Stimulated activated CD4-positive, alpha-beta T cell treated with anti-CD3 and anti-CD28 coated beads, TNF-alpha, amount 100 ng/mL, for 4 hours (primary cell): ENCODE data around the gene INPP5J.

ENCODE experiments used
- DNase-seq, 3 experiments: peaks; one replicate each; pipeline ENCODE4 v3.0.0-alpha.2; 2020; ENCODE audit warnings: low read depth in 3 of 3

The INPP5J gene

DNA sequence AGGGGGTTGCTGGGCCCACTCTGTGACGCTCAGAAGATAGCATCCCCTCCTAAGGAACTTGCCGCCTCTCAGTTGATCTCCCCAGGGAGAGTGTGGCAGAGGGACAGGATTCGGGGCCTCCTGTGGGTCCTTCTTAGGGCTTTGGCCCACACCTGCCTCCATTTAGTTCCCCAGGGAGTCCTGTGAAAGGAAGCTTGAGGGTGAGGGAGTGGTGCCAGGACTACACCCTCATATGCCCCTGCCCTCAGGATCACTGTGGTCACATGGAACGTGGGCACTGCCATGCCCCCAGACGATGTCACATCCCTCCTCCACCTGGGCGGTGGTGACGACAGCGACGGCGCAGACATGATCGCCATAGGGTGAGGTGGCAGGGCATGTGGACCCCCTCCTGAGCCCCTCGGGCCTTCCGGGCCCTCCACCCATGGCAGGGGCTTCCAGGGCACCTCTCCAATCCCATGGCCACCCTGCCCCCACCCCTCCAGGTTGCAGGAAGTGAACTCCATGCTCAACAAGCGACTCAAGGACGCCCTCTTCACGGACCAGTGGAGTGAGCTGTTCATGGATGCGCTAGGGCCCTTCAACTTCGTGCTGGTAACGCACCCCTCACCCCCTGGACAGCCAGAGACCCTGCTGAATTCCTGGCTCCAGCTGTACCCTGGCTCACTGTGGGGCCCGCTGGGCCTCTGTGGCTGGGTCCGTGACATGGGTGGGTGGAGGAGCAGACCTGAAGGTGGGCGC lies 3.5 kb downstream of the INPP5J start:
- DNase-seq, result no peak

DNA sequence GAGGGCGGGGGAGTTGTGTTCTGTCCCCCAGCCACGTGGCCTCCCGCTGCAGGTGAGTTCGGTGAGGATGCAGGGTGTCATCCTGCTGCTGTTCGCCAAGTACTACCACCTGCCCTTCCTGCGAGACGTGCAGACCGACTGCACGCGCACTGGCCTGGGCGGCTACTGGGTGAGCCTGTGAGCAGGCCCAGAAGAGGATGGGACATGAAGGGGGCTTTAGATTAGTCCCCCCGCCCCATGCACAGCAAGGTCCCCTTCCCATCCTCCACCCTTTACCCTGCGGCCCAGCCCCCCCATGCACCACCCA lies 4.1 kb downstream of the INPP5J start:
- no peak for DNase-seq

DNA sequence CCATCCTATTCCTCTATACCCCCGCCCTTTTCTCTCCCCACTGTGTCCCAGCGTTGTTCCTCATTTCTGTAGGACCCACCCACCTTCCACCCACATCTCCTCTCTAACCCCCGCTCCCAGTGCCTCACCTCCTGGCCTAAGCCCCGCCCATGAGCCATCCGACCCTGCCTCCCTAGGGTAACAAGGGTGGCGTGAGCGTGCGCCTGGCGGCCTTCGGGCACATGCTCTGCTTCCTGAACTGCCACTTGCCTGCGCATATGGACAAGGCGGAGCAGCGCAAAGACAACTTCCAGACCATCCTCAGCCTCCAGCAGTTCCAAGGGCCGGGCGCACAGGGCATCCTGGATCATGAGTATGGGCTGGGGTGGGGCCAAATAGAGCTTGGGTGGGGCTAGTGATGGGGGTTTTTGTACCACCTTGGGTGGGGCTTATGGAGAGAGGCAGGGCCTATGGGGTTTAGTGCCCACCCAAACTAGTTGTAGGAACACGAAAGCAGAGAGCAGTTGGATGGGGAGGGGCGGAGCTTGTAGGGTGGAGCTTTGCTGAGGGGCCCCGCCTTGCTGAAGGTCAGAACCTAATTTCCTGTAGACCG lies 4.5 kb downstream of the INPP5J start:
- no peak for DNase-seq

DNA sequence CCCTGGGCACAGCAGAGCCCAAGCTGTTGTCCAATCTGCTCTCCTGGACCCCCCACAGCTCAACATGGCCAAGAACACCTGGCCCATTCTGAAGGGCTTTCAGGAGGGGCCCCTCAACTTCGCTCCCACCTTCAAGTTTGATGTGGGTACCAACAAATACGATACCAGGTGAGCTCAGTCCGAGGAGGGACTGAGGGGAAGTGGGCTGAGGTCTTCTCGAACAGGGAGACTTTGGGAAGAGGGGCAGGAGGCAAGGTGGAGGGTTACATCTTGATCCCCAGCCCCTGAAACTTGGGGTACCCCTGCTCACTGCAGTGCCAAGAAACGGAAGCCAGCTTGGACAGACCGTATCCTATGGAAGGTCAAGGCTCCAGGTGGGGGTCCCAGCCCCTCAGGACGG lies 5.4 kb downstream of the INPP5J start:
- no peak for DNase-seq

DNA sequence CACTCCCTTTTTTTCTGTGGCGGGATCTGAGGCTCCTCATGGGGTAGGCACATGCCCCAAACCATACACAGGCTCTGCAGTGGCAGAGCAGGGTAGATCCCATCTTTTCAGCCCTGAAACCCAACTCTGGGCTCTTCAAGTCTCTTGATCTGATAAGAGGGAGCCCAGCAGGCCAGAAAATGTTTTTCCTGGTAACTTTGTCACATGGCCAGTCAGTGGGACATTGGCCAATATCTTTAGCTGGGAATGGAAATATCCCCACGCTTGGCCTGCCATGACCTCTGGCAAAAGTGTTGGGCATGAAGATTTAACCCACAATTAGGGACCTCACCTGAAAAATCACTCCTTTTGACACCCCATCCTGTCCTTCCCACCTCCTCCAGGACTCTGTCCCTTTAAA lies 8.1 kb downstream of the INPP5J start:
- no peak for DNase-seq

DNA sequence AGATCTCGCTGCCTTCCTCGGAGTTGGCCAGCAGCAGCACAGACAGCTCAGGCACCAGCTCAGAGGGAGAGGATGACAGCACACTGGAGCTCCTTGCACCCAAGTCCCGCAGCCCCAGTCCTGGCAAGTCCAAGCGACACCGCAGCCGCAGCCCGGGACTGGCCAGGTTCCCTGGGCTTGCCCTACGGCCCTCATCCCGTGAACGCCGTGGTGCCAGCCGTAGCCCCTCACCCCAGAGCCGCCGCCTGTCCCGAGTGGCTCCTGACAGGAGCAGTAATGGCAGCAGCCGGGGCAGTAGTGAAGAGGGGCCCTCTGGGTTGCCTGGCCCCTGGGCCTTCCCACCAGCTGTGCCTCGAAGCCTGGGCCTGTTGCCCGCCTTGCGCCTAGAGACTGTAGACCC lies 11.1 kb downstream of the INPP5J start:
- no peak for DNase-seq

DNA sequence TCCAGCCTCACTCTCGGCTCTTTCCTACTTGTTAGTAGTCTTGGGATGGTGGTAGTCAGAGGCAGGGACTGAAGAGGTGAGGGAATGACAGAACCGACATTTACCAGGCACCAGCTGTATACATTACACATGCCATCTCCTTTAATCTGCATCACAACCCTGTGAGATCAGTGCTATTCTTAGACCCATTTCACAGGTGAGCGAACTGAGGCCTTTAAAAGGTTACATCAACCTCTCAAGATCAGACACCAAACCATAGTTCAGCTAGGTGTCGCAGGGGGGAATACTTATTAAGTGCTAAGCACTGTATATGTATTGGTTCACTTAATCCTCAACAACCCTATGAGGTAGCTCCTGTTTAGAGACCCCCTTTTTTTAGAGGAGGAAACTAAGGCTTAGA lies 11.9 kb downstream of the INPP5J start:
- no peak for DNase-seq

DNA sequence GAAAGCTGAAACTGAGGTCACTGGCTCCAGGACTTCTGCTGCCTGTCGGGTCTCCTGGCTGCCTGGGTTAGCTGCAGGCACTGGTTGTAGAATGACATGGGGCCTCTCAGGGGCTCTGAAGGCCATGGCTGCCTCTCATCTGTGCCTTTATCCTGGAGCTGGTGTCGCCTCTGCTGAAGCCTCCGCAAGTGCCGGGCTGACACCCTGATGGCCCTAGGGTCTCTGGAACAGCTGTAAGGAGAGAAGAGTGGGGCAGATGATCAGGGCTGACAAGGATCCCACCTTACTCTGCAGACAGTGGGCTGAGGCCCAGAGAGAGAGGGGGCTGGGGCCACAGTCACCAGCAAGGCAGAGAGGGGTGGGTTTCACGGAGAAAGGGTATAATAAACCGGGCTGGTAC lies 12.9 kb downstream of the INPP5J start:
- no peak for DNase-seq

DNA sequence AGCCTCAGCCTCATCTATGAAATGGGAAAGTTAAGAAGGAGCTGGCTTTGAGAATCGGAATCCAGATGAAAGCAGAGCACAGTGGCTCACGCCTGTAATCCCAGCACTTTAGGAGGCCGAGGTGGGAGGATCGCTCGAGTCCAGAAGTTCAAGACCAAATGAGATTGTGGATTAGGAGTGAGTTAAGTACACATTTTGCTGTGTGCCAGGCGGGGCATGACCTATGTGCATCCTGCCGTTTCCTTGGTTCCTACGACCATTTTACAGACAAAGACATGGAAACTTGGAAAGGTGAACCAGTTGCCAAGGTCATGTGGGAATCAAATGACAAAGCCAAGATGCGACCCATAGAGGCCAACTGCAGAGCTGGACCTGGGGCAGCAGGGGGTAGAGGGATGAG lies 13.4 kb downstream of the INPP5J start:
- DNase-seq, result no peak

DNA sequence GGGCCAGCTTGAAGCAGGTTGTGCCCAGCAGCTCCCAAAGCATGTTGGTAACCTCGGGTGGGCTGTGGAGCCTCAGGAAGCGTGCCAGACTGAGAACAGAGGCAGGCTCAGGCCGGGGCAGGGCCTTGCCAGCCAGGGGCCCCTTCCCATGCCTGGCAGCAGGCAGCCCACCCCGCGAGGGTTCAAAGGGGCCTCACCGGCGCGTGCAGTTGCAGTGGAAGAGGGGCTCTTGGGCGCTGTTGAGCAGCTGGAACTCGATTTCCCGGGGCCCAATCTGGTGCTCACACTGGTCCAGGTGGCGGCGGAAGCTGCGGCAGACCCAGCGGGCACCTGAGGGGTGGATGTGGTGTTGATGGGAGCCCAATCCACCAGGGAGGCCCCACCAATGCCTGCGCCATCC lies 13.9 kb downstream of the INPP5J start:
- no peak for DNase-seq

DNA sequence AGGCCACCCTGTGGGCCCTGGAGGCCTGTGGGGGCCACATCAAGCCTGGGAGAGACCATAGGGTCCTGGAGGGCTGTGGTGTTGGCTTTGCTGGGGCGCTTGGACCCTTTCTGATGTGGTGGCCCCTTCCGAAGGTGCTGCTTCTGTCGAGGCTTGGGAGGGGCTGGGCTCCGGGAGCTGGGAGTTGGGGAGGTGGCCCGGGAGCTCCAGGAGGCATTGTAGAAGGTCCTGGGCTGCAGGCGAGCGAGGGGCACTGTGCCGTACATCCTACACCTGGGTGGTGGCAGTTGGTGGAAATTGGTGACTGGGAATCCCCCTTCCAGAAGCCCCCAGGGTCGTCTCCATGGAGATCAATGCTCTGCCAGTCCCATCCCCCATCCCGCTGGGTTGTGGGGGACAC lies 15.0 kb downstream of the INPP5J start:
- DNase-seq, result no peak

DNA sequence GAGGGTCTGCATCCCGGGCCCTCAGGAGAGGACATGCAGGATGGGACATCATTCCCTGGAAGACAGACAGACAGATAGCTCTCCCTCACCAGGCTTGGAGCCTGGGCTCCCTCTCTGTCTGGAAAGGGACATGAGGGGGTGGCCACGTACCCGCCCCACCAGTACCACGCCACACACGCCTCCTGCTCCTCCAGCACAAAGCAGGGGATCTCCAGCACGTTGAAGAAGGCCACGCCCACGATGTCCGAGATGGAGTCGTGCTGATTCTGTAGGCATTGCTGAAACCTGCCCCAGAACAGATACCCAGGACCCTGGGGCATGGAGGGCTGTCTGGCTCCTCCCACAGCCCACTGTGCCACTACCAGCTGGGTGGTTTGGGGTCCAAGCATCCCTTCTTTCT lies 15.4 kb downstream of the INPP5J start:
- DNase-seq, result no peak

DNA sequence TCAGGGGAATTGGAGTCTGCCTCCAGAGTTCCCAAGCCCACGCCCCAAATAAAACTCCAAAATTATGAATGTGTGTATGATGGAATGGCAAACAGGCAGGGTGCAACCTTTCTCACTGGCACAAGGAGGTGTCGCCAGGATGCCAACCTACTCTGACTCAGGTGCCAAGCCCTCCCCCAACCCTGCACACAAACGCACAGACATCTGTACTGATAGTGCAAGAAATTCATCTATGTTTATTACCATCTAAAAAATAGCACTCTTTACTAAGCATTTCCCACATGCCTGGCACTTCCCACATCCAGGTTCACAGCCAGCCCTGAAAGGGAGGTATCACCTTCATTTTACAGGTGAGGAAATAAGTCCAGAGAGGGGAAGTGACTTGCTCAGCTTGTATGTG lies 16.3 kb downstream of the INPP5J start:
- no peak for DNase-seq

DNA sequence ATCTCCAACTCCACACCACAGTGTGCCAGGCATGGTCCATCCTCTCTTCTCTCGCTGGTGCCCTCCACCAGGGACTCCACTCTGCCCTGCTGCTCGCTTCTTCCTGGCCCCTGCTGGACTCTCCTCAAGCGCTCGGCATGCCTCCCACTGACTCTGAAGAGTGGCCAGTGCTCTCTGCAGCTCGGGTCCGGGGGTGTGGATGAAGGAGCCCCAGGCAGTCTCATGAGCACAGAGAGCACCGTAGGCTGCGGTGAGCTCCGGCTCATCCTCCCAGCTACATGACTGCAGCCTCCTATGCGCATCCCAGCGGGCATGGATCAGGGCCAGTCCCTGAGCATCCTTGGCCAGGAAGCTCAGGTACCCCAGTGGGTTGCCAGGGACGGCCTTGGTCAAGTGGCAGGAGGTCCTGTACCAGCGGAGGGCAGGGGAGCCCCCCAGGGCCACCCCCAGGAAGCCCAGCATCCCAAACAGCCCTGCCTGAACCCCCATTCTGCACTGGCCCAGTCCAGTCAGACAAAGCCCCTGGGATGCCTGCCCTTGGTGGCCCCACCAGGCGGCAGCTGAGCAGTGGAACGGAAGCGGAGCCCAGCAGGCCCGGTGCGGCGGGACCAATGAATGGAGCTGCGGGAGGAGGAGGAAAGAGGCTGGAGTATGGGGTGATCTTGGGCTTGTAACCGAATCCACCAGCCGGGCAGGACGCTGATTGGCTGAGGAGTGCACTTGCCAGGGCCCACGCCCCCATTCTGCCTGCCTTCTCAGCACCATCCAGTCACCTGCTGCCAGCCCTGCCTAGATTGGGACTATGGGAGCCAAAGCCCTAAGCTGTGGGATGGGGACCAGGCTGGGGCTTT lies 17.3 kb downstream of the INPP5J start, which contains the start of gene PLA2G3:
Gene PLA2G3, minus strand, starts transcription at position 643 of the 851 bp plus-strand sequence. Its CDS starts 154 bp downstream, at position 489.
- DNase-seq, result no peak

DNA sequence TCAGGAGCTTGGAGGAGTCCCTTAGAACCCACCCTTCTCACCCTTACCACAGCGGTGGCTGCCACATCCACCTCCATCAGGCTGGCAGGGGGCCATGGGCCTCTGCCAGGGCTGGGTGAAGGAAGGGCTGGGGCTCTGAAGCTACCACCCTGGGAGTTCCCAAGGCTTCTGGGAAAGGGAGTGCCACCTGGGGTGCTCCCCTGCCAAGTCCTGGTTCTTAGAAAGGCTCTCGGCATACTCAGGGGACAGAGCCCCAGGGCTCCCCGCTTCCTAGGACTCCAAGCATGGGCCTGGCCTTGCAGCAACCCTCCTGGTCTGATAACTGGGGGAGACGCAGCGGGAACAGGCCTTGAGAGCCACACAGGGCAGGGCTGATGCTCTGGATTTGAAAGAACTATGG lies 18.0 kb downstream of the INPP5J start:
- no peak for DNase-seq

DNA sequence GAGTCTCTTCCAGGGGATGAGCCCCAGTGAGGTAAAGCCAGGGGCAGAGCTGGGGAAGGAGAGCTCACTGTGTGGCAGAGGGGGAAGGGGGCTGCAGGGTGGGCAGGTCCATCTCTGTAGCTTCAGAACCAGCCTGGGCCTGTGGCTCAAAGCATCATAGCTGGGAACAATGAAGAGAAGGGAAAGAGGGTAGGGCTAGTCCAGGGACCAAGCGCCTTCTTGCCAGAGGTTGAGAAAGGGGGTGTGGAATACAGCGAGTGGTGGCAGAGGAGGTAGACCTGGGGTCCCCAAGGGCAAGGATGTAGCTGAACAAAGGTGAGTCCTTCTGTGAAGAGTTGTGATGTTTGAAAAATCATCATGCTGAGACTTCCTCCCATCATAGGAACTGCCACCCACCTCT lies 18.8 kb downstream of the INPP5J start:
- no peak for DNase-seq

DNA sequence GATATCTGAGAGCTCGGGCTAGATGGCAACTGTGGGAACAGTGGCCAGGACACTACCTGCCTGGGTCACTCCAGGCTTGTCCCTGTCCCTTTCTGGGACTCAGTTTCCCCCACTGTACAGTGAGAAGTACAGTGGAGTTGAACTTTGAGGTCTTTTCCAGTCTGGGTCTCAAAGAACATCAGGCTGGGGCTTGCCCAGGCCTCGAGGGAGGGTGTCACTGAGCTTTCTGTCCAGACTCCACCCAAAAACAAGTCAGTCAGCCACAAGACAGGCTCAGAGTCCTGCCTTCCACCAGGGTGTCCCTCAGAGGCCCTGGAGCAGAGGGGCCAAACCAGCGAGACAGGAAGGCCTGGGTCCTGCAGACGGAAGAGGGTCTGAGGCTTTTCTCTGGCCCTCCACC lies 19.5 kb downstream of the INPP5J start:
- DNase-seq, result no peak

DNA sequence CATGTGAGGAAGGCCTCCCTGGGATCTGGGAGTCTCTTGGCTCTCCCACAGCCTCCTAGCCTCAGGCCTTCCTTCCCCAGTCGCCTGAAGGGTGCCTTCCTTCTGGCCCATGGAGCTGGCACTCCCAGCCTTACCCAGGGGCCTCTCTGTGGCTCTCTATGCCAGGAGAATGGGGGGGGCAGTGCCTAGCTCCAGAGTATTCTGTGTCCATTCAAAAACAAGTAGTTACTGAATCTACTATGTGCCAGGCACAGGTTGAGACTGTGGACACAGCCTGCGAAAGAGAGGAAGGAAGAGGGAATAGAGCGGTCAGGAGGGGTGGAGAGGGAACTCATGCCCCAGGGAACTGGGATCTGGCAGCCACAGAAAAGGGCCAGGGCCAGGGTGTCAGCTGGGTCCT lies 20.3 kb downstream of the INPP5J start:
- DNase-seq, result no peak

DNA sequence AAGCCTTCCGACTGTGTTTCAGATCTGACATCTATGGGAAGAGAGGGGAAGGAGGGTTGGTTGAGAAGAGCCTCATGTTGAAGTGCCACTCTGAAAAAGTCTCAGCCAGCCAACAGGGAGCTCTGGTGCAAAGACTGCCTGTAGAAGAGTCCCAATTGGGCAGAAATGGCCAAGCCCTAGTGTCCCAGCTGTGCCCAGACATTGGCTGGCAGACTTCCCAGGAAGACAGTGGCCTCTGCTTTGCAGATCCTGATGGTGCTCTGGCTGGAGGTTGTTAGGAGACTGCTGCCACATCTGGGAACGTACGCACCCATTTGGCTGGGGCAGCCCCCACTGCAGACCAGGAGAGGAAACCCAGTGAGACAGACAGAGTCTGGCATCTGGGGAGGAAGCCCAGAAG lies 20.8 kb downstream of the INPP5J start:
- no peak for DNase-seq

DNA sequence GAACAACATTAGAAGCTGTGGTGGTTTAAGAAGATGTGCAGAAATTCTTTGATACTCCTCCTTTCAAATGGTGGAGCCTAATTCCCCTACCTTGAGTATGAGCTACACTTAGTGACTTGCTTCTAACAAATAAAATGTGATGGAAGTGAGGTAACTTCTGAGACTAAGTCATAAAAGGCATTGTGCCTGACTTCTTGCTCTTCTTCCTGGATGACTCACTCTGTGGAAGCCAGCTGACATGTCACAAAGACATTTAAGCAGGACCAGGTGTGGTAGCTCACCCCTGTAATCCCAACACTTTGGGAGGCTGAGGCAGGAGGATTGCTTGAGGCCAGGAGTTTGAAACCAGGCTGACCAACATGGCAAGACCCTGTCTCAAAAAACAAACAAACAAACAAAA lies 21.5 kb downstream of the INPP5J start:
- no peak for DNase-seq

DNA sequence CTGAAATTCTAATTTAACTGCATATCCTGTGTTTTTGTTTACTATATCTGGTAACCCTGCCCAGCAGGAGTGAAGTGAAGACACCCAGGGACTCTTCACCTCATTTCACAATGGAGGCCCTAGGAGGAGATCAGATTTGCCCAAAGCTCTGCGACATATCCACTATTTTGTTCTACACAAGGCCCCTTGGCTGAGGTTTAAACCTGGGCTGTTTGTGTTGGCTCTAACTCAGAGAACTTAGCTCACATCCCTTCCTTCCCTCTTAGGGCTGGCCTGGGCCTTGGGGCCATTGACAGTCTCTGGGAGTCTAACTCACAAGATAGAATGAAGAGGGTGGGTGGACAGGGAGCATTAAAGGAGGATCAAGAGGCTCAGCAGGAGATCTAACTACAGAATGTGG lies 25.7 kb downstream of the INPP5J start:
- DNase-seq, result no peak

DNA sequence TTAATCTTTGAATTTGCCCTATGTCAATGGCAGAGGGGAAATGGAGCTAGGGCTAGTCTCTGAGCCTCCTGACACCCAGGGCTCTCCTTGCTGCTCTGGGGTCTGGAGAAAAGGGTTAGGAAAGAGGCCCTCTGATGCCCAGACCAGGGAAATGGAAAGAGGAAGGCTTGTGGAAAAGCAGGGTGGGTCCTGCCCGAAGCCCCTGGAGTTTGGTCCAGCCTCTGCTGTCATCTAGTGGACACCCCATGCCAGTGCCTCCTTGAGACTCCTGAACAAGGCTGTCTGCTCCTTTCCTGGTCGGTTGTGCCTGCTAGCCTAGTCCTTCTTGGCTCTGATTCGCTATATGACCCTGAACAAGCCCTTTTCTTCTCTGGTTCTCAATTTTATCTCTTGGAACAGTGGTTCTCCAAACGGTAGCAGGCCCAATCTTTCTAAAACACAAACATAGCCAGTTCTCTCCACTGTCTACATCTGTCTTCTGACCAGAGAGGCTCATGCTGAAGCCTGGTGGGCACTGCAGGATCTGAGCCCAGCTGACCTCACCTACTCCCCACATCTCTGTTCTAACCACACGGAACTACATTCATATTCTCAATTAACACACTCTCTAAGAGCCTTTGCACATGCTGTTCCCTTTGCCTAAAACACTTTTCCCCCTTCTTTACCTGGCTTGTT lies 26.3 kb downstream of the INPP5J start:
- DNase-seq, result no peak

DNA sequence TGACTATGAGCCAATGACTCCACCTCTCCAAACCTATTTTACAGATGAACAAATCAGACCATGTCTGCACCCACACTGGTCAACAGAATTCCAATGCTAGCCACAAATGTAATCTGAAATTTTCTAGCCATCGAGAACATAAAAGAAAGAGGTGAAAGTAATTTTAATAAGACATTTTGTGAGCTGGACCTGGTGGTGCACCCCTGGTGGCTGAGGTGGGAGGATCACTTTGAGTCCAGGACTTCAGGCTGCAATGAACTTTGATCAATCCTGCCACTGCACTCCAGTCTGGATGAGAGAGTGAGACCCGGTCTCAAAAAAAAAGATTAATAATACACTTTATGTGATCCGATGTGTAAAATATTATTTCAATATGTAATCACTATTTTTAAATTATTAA lies 27.8 kb downstream of the INPP5J start:
- no peak for DNase-seq
